ENCODE measurements around the gene BSN.
"Not testable (repeated sequence)": the region's sequence is repeated elsewhere in the genome, so short reads cannot be mapped to it uniquely, and the experiment has no call there.

Gene BSN

DNA sequence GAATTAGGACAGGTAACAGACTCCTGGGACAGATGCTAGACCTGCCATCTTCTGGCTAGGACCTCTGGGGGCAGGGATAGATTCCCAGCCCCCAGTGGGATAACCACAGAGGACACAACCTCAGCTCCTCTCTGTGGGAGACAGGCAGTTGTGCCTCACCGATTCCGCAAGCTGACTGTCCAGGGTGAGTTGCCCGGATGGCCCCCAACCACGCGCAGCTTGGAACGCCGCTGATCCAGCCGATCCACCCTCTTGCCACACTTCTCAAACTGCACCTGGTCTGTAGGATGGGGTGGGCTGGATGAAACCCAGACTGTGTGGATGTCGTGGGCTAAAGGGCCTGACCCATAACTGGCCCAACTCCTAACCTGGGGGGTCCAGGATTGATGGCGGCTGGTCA is 130.8 kb downstream of the BSN start:
- not testable (repeated sequence) for H4K8ac ChIP-seq (ENCODE audit: low read length); H2AFZ ChIP-seq (ENCODE audit: low read depth, low read length); H2BK5ac ChIP-seq (ENCODE audit: low read depth, low read length, poor library complexity, severe bottlenecking); H3K4ac ChIP-seq (ENCODE audit: low read depth in 1 of 2, low read length in 2 of 2); H3K4me3 ChIP-seq (ENCODE audit: insufficient read depth in 1 of 2, low read depth in 1 of 2, low read length in 2 of 2); H3K4me2 ChIP-seq (ENCODE audit: low read length, poor library complexity, severe bottlenecking); H4K91ac ChIP-seq (ENCODE audit: low read length); H2AK5ac ChIP-seq (ENCODE audit: low read length, severe bottlenecking); DNase-seq; H3K23ac ChIP-seq (ENCODE audit: low read length in 2 of 2); H2BK120ac ChIP-seq (ENCODE audit: low read depth, low read length); H3K9me3 ChIP-seq (ENCODE audit: control insufficient read depth, low read length); H3K27ac ChIP-seq (ENCODE audit: low read length, poor library complexity, severe bottlenecking); H3K9ac ChIP-seq (ENCODE audit: low read length); H3K27me3 ChIP-seq (ENCODE audit: control insufficient read depth in 1 of 2, insufficient read depth in 1 of 2, low read length in 2 of 2); H3K14ac ChIP-seq (ENCODE audit: low read length in 2 of 2); H2BK15ac ChIP-seq (ENCODE audit: low read depth, poor library complexity, severe bottlenecking); H3K18ac ChIP-seq (ENCODE audit: low read depth in 1 of 2, low read length in 2 of 2); H2BK12ac ChIP-seq (ENCODE audit: low read length in 2 of 2)
- Histone ChIP-seq H3K79me1 (replicated peaks; ENCODE audit: low read length, poor library complexity, severe bottlenecking) (peaks cover 12% of the 10 kb centered on the region), H3K36me3 (ENCODE audit: control insufficient read depth in 1 of 2, insufficient read depth in 2 of 2, low read depth in 1 of 2, low read length in 2 of 2) (peaks cover 44 to 48% of the 10 kb centered on the region in 2 experiments), H3K4me1 (ENCODE audit: control insufficient read depth, insufficient read depth, low read depth, low read length) (peaks cover 31% of the 10 kb centered on the region)
- 100% methylated on average over 2 of the region's 10 CpGs for WGBS

DNA sequence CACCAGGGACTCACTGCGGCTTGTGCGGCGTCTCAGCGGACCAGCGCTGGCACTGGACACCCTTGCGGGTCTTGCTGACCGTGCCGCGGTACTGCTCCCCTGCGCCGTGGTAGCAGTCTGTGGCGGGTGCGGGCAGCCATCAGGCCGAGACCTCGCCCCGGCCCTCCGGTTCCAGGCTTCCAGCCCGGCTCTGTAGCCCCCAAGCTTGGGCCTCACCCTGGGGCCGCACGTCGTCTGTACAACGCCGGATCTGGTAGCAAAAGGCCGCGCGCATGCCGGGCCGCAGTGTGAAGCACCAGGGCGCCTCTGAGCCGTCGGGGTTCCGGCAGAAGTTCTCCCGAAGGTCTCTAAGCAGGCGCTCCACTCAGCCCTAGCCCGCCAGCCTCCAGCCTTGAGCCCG is 131.6 kb downstream of the BSN start:
- H3K9me3 ChIP-seq (ENCODE audit: control insufficient read depth, low read length); H2BK15ac ChIP-seq (ENCODE audit: low read depth, poor library complexity, severe bottlenecking); H3K27me3 ChIP-seq (ENCODE audit: control insufficient read depth in 1 of 2, insufficient read depth in 1 of 2, low read length in 2 of 2); H3K14ac ChIP-seq (ENCODE audit: low read length in 2 of 2); H3K23ac ChIP-seq (ENCODE audit: low read length in 2 of 2); H4K8ac ChIP-seq (ENCODE audit: low read length); H3K4me2 ChIP-seq (ENCODE audit: low read length, poor library complexity, severe bottlenecking); H2BK12ac ChIP-seq (ENCODE audit: low read length in 2 of 2); H2AK5ac ChIP-seq (ENCODE audit: low read length, severe bottlenecking); H3K27ac ChIP-seq (ENCODE audit: low read length, poor library complexity, severe bottlenecking); H3K9ac ChIP-seq (ENCODE audit: low read length); H3K4me3 ChIP-seq (ENCODE audit: insufficient read depth in 1 of 2, low read depth in 1 of 2, low read length in 2 of 2); H2BK120ac ChIP-seq (ENCODE audit: low read depth, low read length); H2BK5ac ChIP-seq (ENCODE audit: low read depth, low read length, poor library complexity, severe bottlenecking); H4K91ac ChIP-seq (ENCODE audit: low read length); DNase-seq; H3K4ac ChIP-seq (ENCODE audit: low read depth in 1 of 2, low read length in 2 of 2); H3K18ac ChIP-seq (ENCODE audit: low read depth in 1 of 2, low read length in 2 of 2); H2AFZ ChIP-seq (ENCODE audit: low read depth, low read length): not testable (repeated sequence)
- H3K4me1 ChIP-seq (ENCODE audit: control insufficient read depth, insufficient read depth, low read depth, low read length) = peaks cover 36% of the 10 kb centered on the region
- peaks cover 36 to 40% of the 10 kb centered on the region in 2 experiments for H3K36me3 ChIP-seq (ENCODE audit: control insufficient read depth in 1 of 2, insufficient read depth in 2 of 2, low read depth in 1 of 2, low read length in 2 of 2)
- H3K79me1 ChIP-seq (replicated peaks; ENCODE audit: low read length, poor library complexity, severe bottlenecking) = peaks cover 12% of the 10 kb centered on the region
- 40% methylated on average over 30 of the region's 36 CpGs for WGBS

DNA sequence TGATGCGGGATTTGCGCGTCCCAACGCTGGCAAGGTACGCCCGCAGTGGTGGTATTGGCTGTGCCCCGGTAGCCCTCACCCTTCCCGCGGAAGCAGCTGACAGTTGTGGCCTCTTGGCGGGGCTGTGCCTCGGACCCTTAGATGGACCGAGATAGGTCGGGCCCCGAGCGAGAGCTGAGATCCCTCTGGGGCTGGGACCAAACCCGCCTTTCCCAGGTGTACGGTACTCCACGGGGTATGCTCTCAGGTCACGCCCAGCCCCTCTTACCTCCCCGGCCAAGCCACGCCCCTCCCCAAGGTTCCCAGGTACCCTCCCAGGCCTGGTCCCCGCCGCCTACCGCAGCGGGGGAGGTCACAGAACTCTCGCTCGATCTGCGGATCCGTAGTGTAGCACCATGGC is 132.1 kb downstream of the BSN start:
- not testable (repeated sequence) for DNase-seq; H3K4ac ChIP-seq (ENCODE audit: low read depth in 1 of 2, low read length in 2 of 2); H3K27me3 ChIP-seq (ENCODE audit: control insufficient read depth in 1 of 2, insufficient read depth in 1 of 2, low read length in 2 of 2); H3K27ac ChIP-seq (ENCODE audit: low read length, poor library complexity, severe bottlenecking); H4K91ac ChIP-seq (ENCODE audit: low read length); H4K8ac ChIP-seq (ENCODE audit: low read length); H2AK5ac ChIP-seq (ENCODE audit: low read length, severe bottlenecking); H2BK12ac ChIP-seq (ENCODE audit: low read length in 2 of 2); H2AFZ ChIP-seq (ENCODE audit: low read depth, low read length); H3K14ac ChIP-seq (ENCODE audit: low read length in 2 of 2); H2BK15ac ChIP-seq (ENCODE audit: low read depth, poor library complexity, severe bottlenecking); H3K9me3 ChIP-seq (ENCODE audit: control insufficient read depth, low read length); H2BK5ac ChIP-seq (ENCODE audit: low read depth, low read length, poor library complexity, severe bottlenecking); H3K23ac ChIP-seq (ENCODE audit: low read length in 2 of 2); H2BK120ac ChIP-seq (ENCODE audit: low read depth, low read length); H3K18ac ChIP-seq (ENCODE audit: low read depth in 1 of 2, low read length in 2 of 2); H3K9ac ChIP-seq (ENCODE audit: low read length)
- Histone ChIP-seq H3K4me3 (ENCODE audit: insufficient read depth in 1 of 2, low read depth in 1 of 2, low read length in 2 of 2) (peak overlapping the region; percentile 43 to 55), H3K79me1 (replicated peaks; ENCODE audit: low read length, poor library complexity, severe bottlenecking) (peaks cover 13% of the 10 kb centered on the region), H3K4me1 (ENCODE audit: control insufficient read depth, insufficient read depth, low read depth, low read length) (peaks cover 39% of the 10 kb centered on the region), H3K36me3 (ENCODE audit: control insufficient read depth in 1 of 2, insufficient read depth in 2 of 2, low read depth in 1 of 2, low read length in 2 of 2) (peaks cover 31 to 36% of the 10 kb centered on the region in 2 experiments), H3K4me2 (ENCODE audit: low read length, poor library complexity, severe bottlenecking) (peak overlapping the region; percentile 39)
- 7% methylated on average over 12 of the region's 29 CpGs for WGBS

DNA sequence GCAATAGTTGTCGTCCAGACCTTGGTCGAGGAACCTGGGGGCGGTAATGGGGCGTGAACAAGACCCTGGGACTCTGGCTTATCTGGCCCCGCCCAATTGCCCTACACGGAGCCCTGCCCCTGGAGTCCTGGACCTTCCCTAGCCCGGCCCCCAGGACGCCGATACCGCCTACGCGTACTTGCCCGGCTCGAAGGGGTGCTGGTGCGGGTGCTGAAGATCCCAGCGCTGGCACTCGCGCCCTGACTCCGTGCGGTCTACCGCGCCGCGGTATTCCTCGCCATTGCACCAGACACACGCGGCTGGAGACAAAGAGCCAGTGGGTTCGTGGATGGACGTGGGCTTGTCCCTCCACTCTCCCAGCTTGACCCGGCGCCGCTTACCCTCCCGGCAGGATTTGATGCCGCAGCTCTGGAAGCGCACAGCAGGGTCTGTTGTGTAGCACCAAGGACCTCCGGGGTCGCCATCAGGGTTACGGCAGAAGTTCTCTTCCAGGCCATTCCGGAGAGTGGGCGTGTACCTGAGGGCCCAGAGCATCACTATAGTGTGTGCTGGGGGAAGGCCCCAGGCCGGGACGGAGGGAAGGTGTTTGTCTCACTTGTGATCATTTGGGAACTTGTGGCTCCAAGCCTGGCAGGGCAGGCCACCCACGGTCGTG is 132.6 kb downstream of the BSN start:
- H3K18ac ChIP-seq (ENCODE audit: low read depth in 1 of 2, low read length in 2 of 2); H3K27ac ChIP-seq (ENCODE audit: low read length, poor library complexity, severe bottlenecking); H3K23ac ChIP-seq (ENCODE audit: low read length in 2 of 2); H2BK5ac ChIP-seq (ENCODE audit: low read depth, low read length, poor library complexity, severe bottlenecking); H4K8ac ChIP-seq (ENCODE audit: low read length); H3K27me3 ChIP-seq (ENCODE audit: control insufficient read depth in 1 of 2, insufficient read depth in 1 of 2, low read length in 2 of 2); H3K9ac ChIP-seq (ENCODE audit: low read length); H2AK5ac ChIP-seq (ENCODE audit: low read length, severe bottlenecking); H3K4ac ChIP-seq (ENCODE audit: low read depth in 1 of 2, low read length in 2 of 2); H3K9me3 ChIP-seq (ENCODE audit: control insufficient read depth, low read length); H2BK12ac ChIP-seq (ENCODE audit: low read length in 2 of 2); H4K91ac ChIP-seq (ENCODE audit: low read length); H2BK120ac ChIP-seq (ENCODE audit: low read depth, low read length); H2BK15ac ChIP-seq (ENCODE audit: low read depth, poor library complexity, severe bottlenecking); H3K14ac ChIP-seq (ENCODE audit: low read length in 2 of 2); H2AFZ ChIP-seq (ENCODE audit: low read depth, low read length): not testable (repeated sequence)
- peaks cover 13% of the 10 kb centered on the region for H3K79me1 ChIP-seq (replicated peaks; ENCODE audit: low read length, poor library complexity, severe bottlenecking)
- peak overlapping the region; percentile 63 for H3K4me2 ChIP-seq (ENCODE audit: low read length, poor library complexity, severe bottlenecking)
- peaks cover 42% of the 10 kb centered on the region for H3K4me1 ChIP-seq (ENCODE audit: control insufficient read depth, insufficient read depth, low read depth, low read length)
- DNase-seq = peak; percentile 60
- H3K36me3 ChIP-seq (ENCODE audit: control insufficient read depth in 1 of 2, insufficient read depth in 2 of 2, low read depth in 1 of 2, low read length in 2 of 2) = peaks cover 26 to 33% of the 10 kb centered on the region in 2 experiments
- 15% methylated on average over 43 of the region's 44 CpGs for WGBS
- peak overlapping the region; percentile 47 to 55 for H3K4me3 ChIP-seq (ENCODE audit: insufficient read depth in 1 of 2, low read depth in 1 of 2, low read length in 2 of 2)

All from mesenchymal stem cell (in vitro differentiated cells and primary cell).